Ascending aorta (tissue), 2 donors: ENCODE data around the gene ELF3. TPM values are rescaled to one million over a fixed set of nuclear protein-coding genes. Genes with fewer than 3 reads are reported as not detected.

Experiments used
- DNase-seq, 2 donors: peaks; one replicate each; pipeline ENCODE4 v3.0.0-alpha.2; 2019; ENCODE audit warnings: low spot score in 2 of 2
- H3K27ac ChIP-seq, 2 donors: fragments of 200-600 bp; sonication (generic); one replicate each; pipeline ENCODE4 v1.5.1; 2016 to 2017; ENCODE audit warnings: mild to moderate bottlenecking in 1 of 2
- H3K27me3 ChIP-seq: fragments of 200-600 bp; sonication (generic); one replicate; pipeline ENCODE4 v1.5.1; 2017
- H3K36me3 ChIP-seq, 2 donors: fragments of 200-600 bp; sonication (generic); one replicate each; pipeline ENCODE4 v1.5.1; 2016
- H3K4me1 ChIP-seq, 2 donors: fragments of 200-600 bp; sonication (generic); one replicate each; pipeline ENCODE4 v1.5.1; 2016 to 2017; ENCODE audit warnings: mild to moderate bottlenecking in 1 of 2
- H3K4me3 ChIP-seq, 2 donors: fragments of 200-600 bp; sonication (generic); one replicate each; pipeline ENCODE4 v1.5.1; 2016 to 2017; ENCODE audit warnings: mild to moderate bottlenecking in 1 of 2
- H3K9me3 ChIP-seq, 2 donors: fragments of 200-600 bp; sonication (generic); one replicate each; pipeline ENCODE4 v1.5.1; 2016
- intact Hi-C: fragments of 100-400 bp; cut with DNase I; formaldehyde crosslinking; loops from one replicate; pipeline ENCODE4 v1.15.1; 2023
- total RNA-seq: library from RNA; depleted of rRNA; stranded (reverse); fragments of >200 nt; gene quantifications from one replicate; pipeline ENCODE4 v1.1.0, GENCODE V29; 2016
- TF ChIP-seq, protein P1 (sequence below), 3 experiments: fragments of 200-600 bp in 2 of 3; fragments of 450-650 bp in 1 of 3; sonication (generic) in 2 of 3; IDR thresholded peaks; one replicate each; pipeline ENCODE4 v1.5.1; 2016 to 2019; ENCODE audit warnings: antibody characterized with exemption in 3 of 3, mild to moderate bottlenecking in 1 of 3, moderate library complexity in 1 of 3

ELF3 gene
- total RNA-seq, 1 donor from 2014 or later: 0.96 TPM

DNA sequence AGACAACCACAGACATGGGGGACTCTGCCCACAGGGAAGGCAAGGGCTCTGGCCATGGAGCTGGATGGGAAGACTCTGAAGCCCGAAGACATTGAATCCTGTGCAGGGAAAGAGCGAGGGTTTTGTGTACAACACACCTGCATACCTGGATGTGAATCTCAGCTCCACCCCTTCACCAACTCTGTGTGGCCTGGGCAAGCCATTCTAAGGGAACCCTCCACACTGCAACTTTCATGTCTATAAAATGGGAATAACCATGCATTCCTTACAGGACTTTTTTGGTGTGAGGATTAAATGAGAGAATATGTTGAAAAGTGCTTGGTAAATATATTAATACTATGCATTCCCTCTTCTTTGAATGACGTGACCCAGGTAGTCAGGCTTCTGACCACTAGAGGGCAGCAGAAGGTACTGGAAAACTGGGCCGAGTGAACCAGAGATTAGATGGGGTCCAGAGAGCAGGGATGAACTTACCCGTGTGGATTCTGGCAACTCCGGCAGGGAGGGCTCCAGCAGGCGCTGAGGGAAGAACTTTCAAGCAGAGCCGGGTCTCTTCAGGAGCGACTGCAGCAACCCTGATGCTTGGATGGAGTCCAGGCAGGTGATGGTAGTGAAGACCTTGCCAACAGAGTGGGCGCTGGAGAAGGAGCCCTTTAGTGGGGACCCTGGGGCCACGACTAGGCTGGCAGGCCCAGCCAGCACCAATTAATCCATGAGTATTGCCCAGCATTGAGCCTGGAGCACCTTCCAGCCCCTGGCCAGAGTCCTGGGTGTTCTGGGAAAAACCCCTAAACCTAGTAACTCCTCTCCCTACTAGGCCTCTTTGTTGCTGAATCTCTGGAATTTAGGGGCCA lies 834 bp upstream of the ELF3 start:
- intact Hi-C loops: loop anchor here (1.0 to 2.0 kb wide), 3 partner anchors 25 to 126 kb away; no protein-coding TSS in a partner anchor
- Histone ChIP-seq H3K4me3 (no peak overlapping the region), H3K27me3 (no peaks in the 10 kb centered on the region), H3K27ac (no peak overlapping the region), H3K36me3 (peaks cover 16 to 21% of the 10 kb centered on the region in 2 donors), H3K4me1 (no peaks in the 10 kb centered on the region), H3K9me3 (no peaks in the 10 kb centered on the region)
- TF ChIP-seq, protein P1, sequence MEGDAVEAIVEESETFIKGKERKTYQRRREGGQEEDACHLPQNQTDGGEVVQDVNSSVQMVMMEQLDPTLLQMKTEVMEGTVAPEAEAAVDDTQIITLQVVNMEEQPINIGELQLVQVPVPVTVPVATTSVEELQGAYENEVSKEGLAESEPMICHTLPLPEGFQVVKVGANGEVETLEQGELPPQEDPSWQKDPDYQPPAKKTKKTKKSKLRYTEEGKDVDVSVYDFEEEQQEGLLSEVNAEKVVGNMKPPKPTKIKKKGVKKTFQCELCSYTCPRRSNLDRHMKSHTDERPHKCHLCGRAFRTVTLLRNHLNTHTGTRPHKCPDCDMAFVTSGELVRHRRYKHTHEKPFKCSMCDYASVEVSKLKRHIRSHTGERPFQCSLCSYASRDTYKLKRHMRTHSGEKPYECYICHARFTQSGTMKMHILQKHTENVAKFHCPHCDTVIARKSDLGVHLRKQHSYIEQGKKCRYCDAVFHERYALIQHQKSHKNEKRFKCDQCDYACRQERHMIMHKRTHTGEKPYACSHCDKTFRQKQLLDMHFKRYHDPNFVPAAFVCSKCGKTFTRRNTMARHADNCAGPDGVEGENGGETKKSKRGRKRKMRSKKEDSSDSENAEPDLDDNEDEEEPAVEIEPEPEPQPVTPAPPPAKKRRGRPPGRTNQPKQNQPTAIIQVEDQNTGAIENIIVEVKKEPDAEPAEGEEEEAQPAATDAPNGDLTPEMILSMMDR (IDR thresholded peaks at IDR 0.05): peak; percentile 78 to 87 (median 78)
- peak in 1 of 2 donors; percentile 91 for DNase-seq

DNA sequence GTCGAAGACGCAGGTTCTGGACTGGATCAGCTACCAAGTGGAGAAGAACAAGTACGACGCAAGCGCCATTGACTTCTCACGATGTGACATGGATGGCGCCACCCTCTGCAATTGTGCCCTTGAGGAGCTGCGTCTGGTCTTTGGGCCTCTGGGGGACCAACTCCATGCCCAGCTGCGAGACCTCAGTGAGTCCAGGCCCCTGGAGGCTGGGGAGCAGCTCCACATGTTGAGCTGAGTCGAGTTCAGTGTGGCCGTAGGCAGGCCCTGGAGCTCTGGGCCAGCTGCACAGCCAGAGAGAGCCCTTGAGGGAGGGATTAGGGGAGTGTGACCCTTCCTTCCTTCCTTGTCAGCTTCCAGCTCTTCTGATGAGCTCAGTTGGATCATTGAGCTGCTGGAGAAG lies 1.6 kb downstream of the ELF3 start:
- intact Hi-C loops: no loop called here
- TF ChIP-seq, protein P1 (IDR thresholded peaks at IDR 0.05): no peak
- Histone ChIP-seq H3K27ac (no peak overlapping the region), H3K4me3 (no peak overlapping the region), H3K36me3 (no peaks in the 10 kb centered on the region), H3K4me1 (no peaks in the 10 kb centered on the region), H3K27me3 (no peaks in the 10 kb centered on the region), H3K9me3 (no peaks in the 10 kb centered on the region)
- no peak for DNase-seq

DNA sequence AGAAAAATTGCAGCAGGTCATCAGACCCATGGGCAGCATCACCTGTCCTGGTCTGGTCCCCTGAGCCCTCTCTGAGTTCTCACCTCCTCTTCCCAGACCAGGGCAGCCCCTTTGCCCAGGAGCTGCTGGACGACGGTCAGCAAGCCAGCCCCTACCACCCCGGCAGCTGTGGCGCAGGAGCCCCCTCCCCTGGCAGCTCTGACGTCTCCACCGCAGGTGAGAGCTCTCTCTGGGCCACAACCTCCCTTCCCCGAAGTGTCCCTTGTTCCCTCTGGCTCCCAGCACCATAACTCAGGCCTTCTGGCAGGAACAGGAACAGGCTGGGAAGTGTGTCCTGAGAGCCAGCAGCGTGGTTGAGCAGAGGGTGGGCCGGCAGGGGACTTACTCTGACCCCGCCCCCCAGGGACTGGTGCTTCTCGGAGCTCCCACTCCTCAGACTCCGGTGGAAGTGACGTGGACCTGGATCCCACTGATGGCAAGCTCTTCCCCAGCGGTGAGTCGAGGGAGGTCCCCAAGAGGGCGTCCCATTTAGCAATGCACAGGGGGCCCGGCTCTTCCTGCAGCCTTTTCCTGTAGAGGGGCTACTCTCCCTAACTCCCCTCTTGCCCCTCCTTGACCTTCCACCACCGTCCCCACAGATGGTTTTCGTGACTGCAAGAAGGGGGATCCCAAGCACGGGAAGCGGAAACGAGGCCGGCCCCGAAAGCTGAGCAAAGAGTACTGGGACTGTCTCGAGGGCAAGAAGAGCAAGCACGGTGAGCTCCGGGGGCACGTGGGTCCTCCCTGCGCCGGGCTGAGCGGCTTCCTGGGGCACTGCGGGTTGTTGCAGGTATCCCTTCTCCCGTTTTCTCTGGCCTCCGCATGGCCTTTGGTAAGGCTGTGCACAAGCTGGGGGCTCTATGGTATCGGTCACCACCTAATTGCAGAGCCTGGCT lies 2.4 kb downstream of the ELF3 start:
- H3K4me3 ChIP-seq: no peak overlapping the region

DNA sequence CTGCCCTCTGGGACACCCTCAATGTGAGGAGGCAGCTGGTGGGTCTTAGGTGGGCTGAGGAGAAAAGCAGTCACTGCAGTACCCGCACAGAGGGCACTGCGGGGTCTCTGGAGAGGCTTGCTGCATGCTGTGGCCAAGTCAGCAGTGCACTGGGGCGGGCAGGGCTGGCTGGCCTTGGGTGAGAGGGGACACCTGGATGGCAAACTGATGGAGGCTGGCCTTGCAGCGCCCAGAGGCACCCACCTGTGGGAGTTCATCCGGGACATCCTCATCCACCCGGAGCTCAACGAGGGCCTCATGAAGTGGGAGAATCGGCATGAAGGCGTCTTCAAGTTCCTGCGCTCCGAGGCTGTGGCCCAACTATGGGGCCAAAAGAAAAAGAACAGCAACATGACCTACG lies 3.2 kb downstream of the ELF3 start:
- intact Hi-C loops: no loop called here
- H3K4me1 ChIP-seq: no peaks in the 10 kb centered on the region
- H3K27ac ChIP-seq: no peak overlapping the region
- no peaks in the 10 kb centered on the region for H3K36me3 ChIP-seq
- TF ChIP-seq, protein P1 (IDR thresholded peaks at IDR 0.05): no peak
- no peak for DNase-seq
- H3K27me3 ChIP-seq: no peaks in the 10 kb centered on the region
- no peak overlapping the region for H3K4me3 ChIP-seq
- no peaks in the 10 kb centered on the region for H3K9me3 ChIP-seq

More for the DNA sequence above, 2.4 kb downstream of the ELF3 start:
- no peaks in the 10 kb centered on the region for H3K4me1 ChIP-seq
- no peaks in the 10 kb centered on the region for H3K36me3 ChIP-seq
- no peaks in the 10 kb centered on the region for H3K27me3 ChIP-seq
- intact Hi-C loops: no loop called here
- TF ChIP-seq, protein P1 (IDR thresholded peaks at IDR 0.05): no peak
- no peak overlapping the region for H3K27ac ChIP-seq
- no peaks in the 10 kb centered on the region for H3K9me3 ChIP-seq
- no peak for DNase-seq

DNA sequence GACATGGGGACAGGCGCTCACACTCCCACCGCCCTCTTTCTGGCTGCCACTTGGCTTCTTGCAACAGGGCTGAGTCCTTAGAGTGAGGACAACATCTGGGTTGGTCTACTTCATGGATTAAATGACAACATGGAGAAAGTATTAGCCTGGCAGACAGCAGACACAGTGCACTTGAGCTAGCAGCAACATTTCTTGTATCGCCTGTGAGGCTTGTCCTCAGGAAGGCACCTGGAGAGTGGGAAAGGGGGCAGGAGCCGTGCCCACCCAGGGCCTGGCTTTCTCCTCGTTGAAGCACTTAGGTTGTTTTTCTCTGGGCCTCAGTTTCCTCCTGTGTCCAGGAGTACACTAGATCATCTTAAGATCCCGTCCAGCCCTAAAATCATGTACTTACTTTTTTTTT lies 3.7 kb downstream of the ELF3 start:
- no peak for DNase-seq
- TF ChIP-seq, protein P1 (IDR thresholded peaks at IDR 0.05): no peak
- Histone ChIP-seq H3K9me3 (no peaks in the 10 kb centered on the region), H3K4me1 (no peaks in the 10 kb centered on the region), H3K36me3 (no peaks in the 10 kb centered on the region), H3K27me3 (no peaks in the 10 kb centered on the region), H3K4me3 (no peak overlapping the region), H3K27ac (no peak overlapping the region)
- intact Hi-C loops: no loop called here
